Esophagus (tissue), 2 donors: ENCODE data around the gene CD300H. TPM values are rescaled to one million over a fixed set of nuclear protein-coding genes. Genes with fewer than 3 reads are reported as not detected.
A peak's percentile ranks its signal among the peaks of the same experiment; 100 is the strongest.

Experiments used
- H3K27ac ChIP-seq, 2 donors: one replicate each; pipeline ENCODE4 v1.5.1; 2013; ENCODE audit warnings: low read depth in 2 of 2, mild to moderate bottlenecking in 2 of 2, inconsistent platforms in 1 of 2, low read length in 1 of 2, moderate library complexity in 1 of 2
- H3K27me3 ChIP-seq, 2 donors: one replicate each; pipeline ENCODE4 v1.6.1; 2013; ENCODE audit warnings: low read length in 2 of 2, control low read depth in 1 of 2, mild to moderate bottlenecking in 1 of 2; ENCODE audit not compliant: insufficient read depth in 2 of 2, control insufficient read depth in 1 of 2
- H3K36me3 ChIP-seq, 2 donors: one replicate each; pipeline ENCODE4 v1.6.1; 2013; ENCODE audit warnings: low read length in 1 of 2; ENCODE audit not compliant: control insufficient read depth in 2 of 2, insufficient read depth in 2 of 2
- H3K4me1 ChIP-seq, 2 donors: one replicate each; pipeline ENCODE4 v1.6.1; 2013; ENCODE audit warnings: low read length in 1 of 2; ENCODE audit not compliant: control insufficient read depth in 2 of 2, insufficient read depth in 2 of 2
- H3K4me3 ChIP-seq, 2 donors: one replicate each; pipeline ENCODE4 v1.5.1; 2013; ENCODE audit warnings: low read length in 2 of 2, mild to moderate bottlenecking in 2 of 2, low read depth in 1 of 2, moderate library complexity in 1 of 2
- H3K9me3 ChIP-seq, 2 donors: one replicate each; pipeline ENCODE4 v1.6.1; 2013; ENCODE audit warnings: mild to moderate bottlenecking in 2 of 2, low read depth in 1 of 2, low read length in 1 of 2, moderate library complexity in 1 of 2; ENCODE audit not compliant: control insufficient read depth in 2 of 2, insufficient read depth in 1 of 2
- WGBS, 2 donors: extraction: QIAGEN DNeasy Blood & Tissue Kit; methylation state at CpG; one replicate each; pipeline ENCODE4 v1.1.7; 2013; 5-methylcytosine and 5-hydroxymethylcytosine counted together
- polyA plus RNA-seq, 2 donors: library from polyadenylated mRNA; stranded (reverse); fragments of 200-250 nt; gene quantifications; one replicate each; pipeline ENCODE4 v1.2.3, GENCODE V29; 2013
- donor health status: healthy with polysubstance abuse.
- donor health status: Bipolar disorder and iron deficiency.

CD300H gene
- polyA plus RNA-seq, 2 donors = not detected

GRCh38 chr17:74573169-74573568, 5.9 kb upstream of the CD300H start:
- 79 to 88% methylated on average over 3 of the region's 3 CpGs for WGBS, 2 donors
- H3K9me3 ChIP-seq = no peaks in the 10 kb centered on the region
- no peaks in the 10 kb centered on the region for H3K27me3 ChIP-seq
- peaks cover 0 to 11% of the 10 kb centered on the region in 2 donors for H3K4me1 ChIP-seq
- H3K27ac ChIP-seq = no peak overlapping the region
- no peak overlapping the region for H3K4me3 ChIP-seq
- no peaks in the 10 kb centered on the region for H3K36me3 ChIP-seq

- Histone ChIP-seq H3K27me3 (no peaks in the 10 kb centered on the region), H3K4me3 (no peak overlapping the region), H3K36me3 (no peaks in the 10 kb centered on the region), H3K27ac (no peak overlapping the region), H3K9me3 (no peaks in the 10 kb centered on the region), H3K4me1 (peaks cover 0 to 11% of the 10 kb centered on the region in 2 donors)
- WGBS, 2 donors = 83 to 84% methylated on average over 4 of the region's 4 CpGs
These were observed 4.4 kb upstream of the CD300H start for GRCh38 chr17:74571621-74572270.

- WGBS, 2 donors = 40 to 46% methylated on average over 32 of the region's 32 CpGs
- Histone ChIP-seq H3K36me3 (no peaks in the 10 kb centered on the region), H3K9me3 (no peaks in the 10 kb centered on the region), H3K4me1 (peaks cover 0 to 11% of the 10 kb centered on the region in 2 donors), H3K4me3 (no peak overlapping the region), H3K27me3 (no peaks in the 10 kb centered on the region), H3K27ac (peak overlapping the region; percentile 76 to 93)
These were observed 2.0 kb upstream of the CD300H start for GRCh38 chr17:74569020-74570003.

GRCh38 chr17:74568106-74568873, 981 bp upstream of the CD300H start:
- Histone ChIP-seq H3K27ac (no peak overlapping the region), H3K4me3 (no peak overlapping the region), H3K27me3 (no peaks in the 10 kb centered on the region), H3K4me1 (peaks cover 0 to 11% of the 10 kb centered on the region in 2 donors), H3K9me3 (no peaks in the 10 kb centered on the region), H3K36me3 (no peaks in the 10 kb centered on the region)
- 79 to 80% methylated on average over 4 of the region's 4 CpGs for WGBS, 2 donors

- Histone ChIP-seq H3K36me3 (no peaks in the 10 kb centered on the region), H3K27me3 (no peaks in the 10 kb centered on the region), H3K27ac (no peak overlapping the region), H3K4me3 (no peak overlapping the region), H3K9me3 (no peaks in the 10 kb centered on the region), H3K4me1 (peaks cover 0 to 11% of the 10 kb centered on the region in 2 donors)
- 40 to 41% methylated on average over 9 of the region's 9 CpGs for WGBS, 2 donors
These were observed 1.1 kb downstream of the CD300H start for GRCh38 chr17:74566132-74566753.

- H3K4me1 ChIP-seq = peaks cover 0 to 11% of the 10 kb centered on the region in 2 donors
- no peaks in the 10 kb centered on the region for H3K9me3 ChIP-seq
- H3K4me3 ChIP-seq = no peak overlapping the region
- WGBS, 2 donors = 31 to 43% methylated on average over 5 of the region's 5 CpGs
- H3K27me3 ChIP-seq = no peaks in the 10 kb centered on the region
- H3K27ac ChIP-seq = no peak overlapping the region
- no peaks in the 10 kb centered on the region for H3K36me3 ChIP-seq
These were observed 2.2 kb downstream of the CD300H start for GRCh38 chr17:74565126-74565525.

- no peaks in the 10 kb centered on the region for H3K36me3 ChIP-seq
- no peak overlapping the region for H3K4me3 ChIP-seq
- H3K27ac ChIP-seq = no peak overlapping the region
- no peaks in the 10 kb centered on the region for H3K4me1 ChIP-seq
- H3K27me3 ChIP-seq = no peaks in the 10 kb centered on the region
- WGBS, 2 donors = 89 to 95% methylated on average over 1 of the region's 1 CpG
- no peaks in the 10 kb centered on the region for H3K9me3 ChIP-seq
These were observed 4.0 kb downstream of the CD300H start for GRCh38 chr17:74563358-74563757.

- H3K27me3 ChIP-seq = no peaks in the 10 kb centered on the region
- H3K27ac ChIP-seq = no peak overlapping the region
- H3K4me1 ChIP-seq = no peaks in the 10 kb centered on the region
- 65 to 69% methylated on average over 3 of the region's 3 CpGs for WGBS, 2 donors
- H3K4me3 ChIP-seq = no peak overlapping the region
- no peaks in the 10 kb centered on the region for H3K9me3 ChIP-seq
- H3K36me3 ChIP-seq = no peaks in the 10 kb centered on the region
These were observed 5.7 kb downstream of the CD300H start for GRCh38 chr17:74561586-74561985.
